Fibroblast of mammary gland (primary cell): ENCODE data around the gene ENTREP1.

Experiments used
- DNase-seq: peaks from one replicate; pipeline ENCODE4 v3.0.0-alpha.2; 2010; ENCODE audit warnings: low read depth
- H3K4me3 ChIP-seq: 2 replicates; pipeline ENCODE4 v1.5.1; 2011; ENCODE audit warnings: low read depth, mild to moderate bottlenecking, low read length, moderate library complexity; ENCODE audit not compliant: control insufficient read depth
- CTCF ChIP-seq: conservative IDR thresholded peaks from 2 replicates; pipeline ENCODE4 v1.5.1; 2011; ENCODE audit warnings: low read depth, low read length, inconsistent platforms; ENCODE audit not compliant: control insufficient read depth, insufficient read depth

Gene ENTREP1

GRCh38 chr9:69324549-69325401 lies at the start of gene ENTREP1:
ENTREP1 (plus strand) TSS chr9:69325215; CDS start chr9:69325310, 95 bp downstream.
- no peak within 1 kb of the TSS for H3K4me3 ChIP-seq
- no peak for TF ChIP-seq CTCF

GRCh38 chr9:69276775-69277174 lies 48.2 kb upstream of the ENTREP1 start:
- DNase-seq = peak; percentile 8
- no peak for TF ChIP-seq CTCF
- no peak overlapping the region for H3K4me3 ChIP-seq

More at GRCh38 chr9:69324549-69325401, at the start of gene ENTREP1:
- DNase-seq = peak; percentile 10

- H3K4me3 ChIP-seq = no peak overlapping the region
- TF ChIP-seq CTCF = no peak
- no peak for DNase-seq
These were observed 45.8 kb upstream of the ENTREP1 start for GRCh38 chr9:69279084-69279731.

- no peak for DNase-seq
- no peak overlapping the region for H3K4me3 ChIP-seq
These were observed 45.3 kb upstream of the ENTREP1 start for GRCh38 chr9:69279733-69280132.

GRCh38 chr9:69283003-69283402 lies 42.0 kb upstream of the ENTREP1 start:
- no peak for TF ChIP-seq CTCF
- H3K4me3 ChIP-seq = no peak overlapping the region
- no peak for DNase-seq

More at GRCh38 chr9:69279733-69280132, 45.3 kb upstream of the ENTREP1 start:
- no peak for TF ChIP-seq CTCF

- DNase-seq = no peak
- no peak overlapping the region for H3K4me3 ChIP-seq
- TF ChIP-seq CTCF = no peak
These were observed 32.9 kb upstream of the ENTREP1 start for GRCh38 chr9:69292078-69292477.
